HepG2 (cell line): ENCODE results near the gene P2RY11. TPM values are rescaled to one million over a fixed set of nuclear protein-coding genes. Genes with fewer than 3 reads are reported as not detected.

ENCODE experiments used
- ATAC-seq: fragments of 200-7000 bp; cut with Tn5 transposase; 3 replicates; pipeline ENCODE4 v1.9.1; 2020; ENCODE audit warnings: mild to moderate bottlenecking, moderate library complexity
- BruUV-seq: library from RNA; stranded (reverse); fragments of 400-500 nt; replicated peaks from 2 replicates; lab custom pipeline; 2021; lab: Mats Ljungman, UMichigan
- CTCF ChIA-PET: fragments of 300-600 bp; formaldehyde crosslinking; extraction: SDS; loops from one replicate; lab custom pipeline; 2021; ENCODE audit warnings: low total read pairs, inconsistent platforms, low intra/inter-chr PET ratio; lab: Yijun Ruan, JAX
- POLR2A ChIA-PET: fragments of 350-600 bp; sonication (Branson Sonifier 250); formaldehyde crosslinking; loops from one replicate; lab custom pipeline; 2020; ENCODE audit warnings: antibody characterized with exemption, inconsistent platforms; lab: Yijun Ruan, JAX
- DNase-seq: peaks from one replicate; pipeline ENCODE4 v3.0.0-alpha.2; 2015; ENCODE audit warnings: low spot score
- FAIRE-seq: peaks from 3 replicates; lab custom pipeline; 2011; peaks lifted over from hg19 to GRCh38; lab: Jason Lieb, UNC
- H2AFZ ChIP-seq: one replicate; pipeline ENCODE4 v1.6.1; 2011; ENCODE audit warnings: low read length, inconsistent platforms
- H3K27ac ChIP-seq: fragments of 300-600 bp; 3 replicates; pipeline ENCODE4 v1.8.0; 2011; ENCODE audit warnings: mixed run types, mild to moderate bottlenecking, mixed read lengths, low read length, inconsistent platforms; ENCODE audit not compliant: insufficient read depth; ENCODE audit errors: extremely low read length
- H3K27me3 ChIP-seq, 2 experiments: fragments of 200-600 bp in 1 of 2; 2 replicates in 1 of 2; 3 replicates in 1 of 2; pipeline versions ENCODE4 v1.6.0 to v1.8.0; 2011; ENCODE audit warnings: low read length in 2 of 2, mild to moderate bottlenecking in 2 of 2, moderate library complexity in 2 of 2, inconsistent platforms in 1 of 2; ENCODE audit not compliant: insufficient read depth in 2 of 2, control insufficient read depth in 1 of 2
- H3K36me3 ChIP-seq, 2 experiments: fragments of 200-600 bp in 1 of 2; replicated peaks in 1 of 2; 2 replicates in 1 of 2; 3 replicates in 1 of 2; pipeline versions ENCODE4 v1.5.1 to v1.8.0; 2011; ENCODE audit warnings: low read length in 2 of 2, inconsistent platforms in 1 of 2; ENCODE audit not compliant: insufficient read depth in 2 of 2, control insufficient read depth in 1 of 2
- H3K4me1 ChIP-seq: 2 replicates; pipeline ENCODE4 v1.5.1; 2012; ENCODE audit warnings: low read length, inconsistent platforms; ENCODE audit not compliant: insufficient read depth
- H3K4me2 ChIP-seq: 2 replicates; pipeline ENCODE4 v1.6.0; 2011; ENCODE audit warnings: low read depth, low read length, inconsistent platforms
- H3K4me3 ChIP-seq, 3 experiments: fragments of 200-600 bp in 1 of 3; sonication (generic), shearing (Covaris generic) in 1 of 3; replicated peaks in 1 of 3; 2 replicates each; pipeline ENCODE4 v1.5.1; 2011 to 2016; ENCODE audit warnings: low read length in 3 of 3, inconsistent platforms in 2 of 3, low read depth in 2 of 3, mild to moderate bottlenecking in 2 of 3, control low read depth in 1 of 3, mixed read lengths in 1 of 3; ENCODE audit not compliant: insufficient read depth in 1 of 3
- H3K79me2 ChIP-seq: one replicate; pipeline ENCODE4 v1.6.1; 2011; ENCODE audit warnings: low read length, inconsistent platforms; ENCODE audit not compliant: insufficient read depth
- H3K9ac ChIP-seq: 2 replicates; pipeline ENCODE4 v1.6.0; 2011; ENCODE audit warnings: mild to moderate bottlenecking, low read depth, low read length, inconsistent platforms; ENCODE audit not compliant: insufficient read depth
- H3K9me3 ChIP-seq: 2 replicates; pipeline ENCODE4 v1.5.1; 2012; ENCODE audit warnings: mild to moderate bottlenecking, low read length
- H4K20me1 ChIP-seq: 2 replicates; pipeline ENCODE4 v1.6.0; 2011; ENCODE audit warnings: inconsistent platforms, mild to moderate bottlenecking, low read length, moderate library complexity; ENCODE audit not compliant: insufficient read depth
- HDAC2 ChIP-seq: sonication (generic); formaldehyde crosslinking; IDR thresholded peaks from 2 replicates; pipeline ENCODE4 v1.4.0; 2020; ENCODE audit warnings: missing genetic modification reagents
- HHEX ChIP-seq: IDR thresholded peaks from 2 replicates; pipeline ENCODE4 v1.6.1; 2016; ENCODE audit warnings: control low read depth
- MTA3 ChIP-seq: sonication (generic); formaldehyde crosslinking; IDR thresholded peaks from 2 replicates; pipeline ENCODE4 v1.4.0; 2020; ENCODE audit warnings: missing genetic modification reagents
- PATZ1 ChIP-seq: sonication (generic); formaldehyde crosslinking; IDR thresholded peaks from 2 replicates; pipeline ENCODE4 v1.4.0; 2020; ENCODE audit warnings: missing genetic modification reagents
- STAT5B ChIP-seq: sonication (generic); formaldehyde crosslinking; IDR thresholded peaks from 2 replicates; pipeline ENCODE4 v1.4.0; 2020; ENCODE audit warnings: missing genetic modification reagents
- TCF12 ChIP-seq, 2 experiments: fragments of 450-650 bp in 1 of 2; sonication (generic) in 1 of 2; formaldehyde crosslinking in 1 of 2; IDR thresholded peaks; 2 replicates each; pipeline versions ENCODE4 v1.6.1 to v1.8.0; 2017 to 2022; ENCODE audit warnings: antibody characterized with exemption in 1 of 2, mild to moderate bottlenecking in 1 of 2, missing genetic modification reagents in 1 of 2, moderate library complexity in 1 of 2
- ZNF24 ChIP-seq: fragments of 450-650 bp; IDR thresholded peaks from 2 replicates; pipeline ENCODE4 v1.6.1; 2017; ENCODE audit warnings: antibody characterized with exemption, mild to moderate bottlenecking
- ZNF33A ChIP-seq: sonication (generic); formaldehyde crosslinking; IDR thresholded peaks from 2 replicates; pipeline ENCODE4 v1.5.1; 2020; ENCODE audit warnings: missing genetic modification reagents, mild to moderate bottlenecking, moderate library complexity, borderline replicate concordance
- ZNF563 ChIP-seq: sonication (generic); formaldehyde crosslinking; IDR thresholded peaks from 2 replicates; pipeline ENCODE4 v1.8.0; 2022; ENCODE audit warnings: mild to moderate bottlenecking, moderate library complexity, missing genetic modification reagents
- ZNF589 ChIP-seq: sonication (generic); formaldehyde crosslinking; conservative IDR thresholded peaks from 2 replicates; pipeline ENCODE4 v1.8.0; 2022; ENCODE audit warnings: mild to moderate bottlenecking, moderate library complexity, missing genetic modification reagents
- ZNF670 ChIP-seq: sonication (generic); formaldehyde crosslinking; IDR thresholded peaks from 2 replicates; pipeline ENCODE4 v1.8.0; 2022; ENCODE audit warnings: mild to moderate bottlenecking, missing genetic modification reagents, borderline replicate concordance
- WGBS: methylation state at CpG from one replicate; pipeline ENCODE4 v1.1.6; 2017; ENCODE audit warnings: low lambda C conversion rate; 5-methylcytosine and 5-hydroxymethylcytosine counted together
- in situ Hi-C: cut with HindIII; loops from 2 replicates; pipeline ENCODE4 v1.10.0; 2017; ENCODE audit warnings: low pct_unique_long_range_greater_than_20kb; ENCODE audit not compliant: extremely low pct_ligation_motif_present
- intact Hi-C: fragments of 100-400 bp; cut with micrococcal nuclease; formaldehyde crosslinking; loops from one replicate; pipeline ENCODE4 v1.10.0; 2022; ENCODE audit not compliant: unreplicated experiment
- polyA plus RNA-seq, 8 experiments: library from polyadenylated mRNA; depleted of rRNA in 3 of 8; stranded (reverse) in 7 of 8; unstranded in 1 of 8; fragments of >200 nt; fragmentation: Illumina TruSeq in 4 of 8; extraction: Trizol in 4 of 8; gene quantifications; 2 replicates each; pipeline versions ENCODE4 v1.2.1 to v1.2.3, GENCODE V29; 2011 to 2016; ENCODE audit warnings: low read depth in 4 of 8, missing spikeins in 1 of 8, mixed read lengths in 1 of 8; ENCODE audit not compliant: insufficient read depth in 1 of 8
- total RNA-seq, 5 experiments: library from RNA; depleted of rRNA; stranded (reverse); fragments of >200 nt; fragmentation: Illumina TruSeq; extraction: Trizol; gene quantifications; 2 replicates each; pipeline ENCODE4 v1.2.3, GENCODE V29; 2016; ENCODE audit warnings: low read depth in 1 of 5
- TF ChIP-seq, protein P1 (sequence below): sonication (generic); formaldehyde crosslinking; conservative IDR thresholded peaks from 2 replicates; pipeline ENCODE4 v1.5.0; 2020; ENCODE audit warnings: missing genetic modification reagents
- TF ChIP-seq, protein P2 (sequence below): sonication (generic); formaldehyde crosslinking; IDR thresholded peaks from 2 replicates; pipeline ENCODE4 v1.8.0; 2022; ENCODE audit warnings: mild to moderate bottlenecking, missing genetic modification reagents

Gene P2RY11
- total and polyA plus RNA-seq, 2 of the 13 experiments (the other 11 are each of a cell fraction or from before 2014, with no cell fraction given) = 4.0 to 7.8 TPM

DNA sequence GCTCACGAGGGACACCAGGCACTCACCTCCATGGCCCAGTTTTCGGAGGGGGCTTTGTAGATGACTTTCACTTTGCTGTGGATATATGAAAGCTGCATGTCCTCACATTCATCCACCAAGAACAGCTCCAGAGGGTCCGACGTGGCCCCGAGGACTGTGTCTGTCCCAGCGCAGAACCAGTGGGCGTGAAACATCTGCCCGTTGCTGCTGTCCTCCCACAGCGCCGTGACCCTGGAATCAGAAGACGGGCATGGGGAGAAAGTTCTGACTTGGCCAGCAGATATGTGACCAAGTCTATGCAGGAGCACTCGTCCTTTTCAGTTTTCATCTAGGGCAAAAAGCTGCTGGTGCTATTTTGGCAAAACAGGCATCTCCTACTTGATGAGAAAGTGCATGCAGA is 37.9 kb downstream of the P2RY11 start:
- over 99% methylated on average over 12 of the region's 12 CpGs for WGBS
- no peak for DNase-seq
- no peaks in the 10 kb centered on the region for H3K79me2 ChIP-seq
- H3K27ac ChIP-seq = no peak overlapping the region
- H3K27me3 ChIP-seq = no peaks in the 10 kb centered on the region
- POLR2A ChIA-PET = no interaction called here
- no peak overlapping the region for H3K4me3 ChIP-seq
- in situ Hi-C loops (no loop called here), intact Hi-C loops (no loop called here)
- TF ChIP-seq HDAC2 (CRISPR knock-in tag) = no peak
- no peak for TF ChIP-seq TCF12 (IDR thresholded peaks at IDR 0.05)
- TF ChIP-seq TCF12 (CRISPR knock-in tag; IDR thresholded peaks at IDR 0.05) = no peak
- TF ChIP-seq, protein P1, sequence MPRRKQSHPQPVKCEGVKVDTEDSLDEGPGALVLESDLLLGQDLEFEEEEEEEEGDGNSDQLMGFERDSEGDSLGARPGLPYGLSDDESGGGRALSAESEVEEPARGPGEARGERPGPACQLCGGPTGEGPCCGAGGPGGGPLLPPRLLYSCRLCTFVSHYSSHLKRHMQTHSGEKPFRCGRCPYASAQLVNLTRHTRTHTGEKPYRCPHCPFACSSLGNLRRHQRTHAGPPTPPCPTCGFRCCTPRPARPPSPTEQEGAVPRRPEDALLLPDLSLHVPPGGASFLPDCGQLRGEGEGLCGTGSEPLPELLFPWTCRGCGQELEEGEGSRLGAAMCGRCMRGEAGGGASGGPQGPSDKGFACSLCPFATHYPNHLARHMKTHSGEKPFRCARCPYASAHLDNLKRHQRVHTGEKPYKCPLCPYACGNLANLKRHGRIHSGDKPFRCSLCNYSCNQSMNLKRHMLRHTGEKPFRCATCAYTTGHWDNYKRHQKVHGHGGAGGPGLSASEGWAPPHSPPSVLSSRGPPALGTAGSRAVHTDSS = no peak
- TF ChIP-seq ZNF563 (CRISPR knock-in tag) = no peak
- TF ChIP-seq HHEX (CRISPR knock-in tag) = no peak
- TF ChIP-seq STAT5B (CRISPR knock-in tag) = no peak
- TF ChIP-seq ZNF670 (CRISPR knock-in tag) = no peak
- no peak for TF ChIP-seq ZNF589 (CRISPR knock-in tag)
- no peak for TF ChIP-seq PATZ1 (CRISPR knock-in tag)
- TF ChIP-seq ZNF33A = no peak
- TF ChIP-seq MTA3 = no peak
- TF ChIP-seq, protein P2, sequence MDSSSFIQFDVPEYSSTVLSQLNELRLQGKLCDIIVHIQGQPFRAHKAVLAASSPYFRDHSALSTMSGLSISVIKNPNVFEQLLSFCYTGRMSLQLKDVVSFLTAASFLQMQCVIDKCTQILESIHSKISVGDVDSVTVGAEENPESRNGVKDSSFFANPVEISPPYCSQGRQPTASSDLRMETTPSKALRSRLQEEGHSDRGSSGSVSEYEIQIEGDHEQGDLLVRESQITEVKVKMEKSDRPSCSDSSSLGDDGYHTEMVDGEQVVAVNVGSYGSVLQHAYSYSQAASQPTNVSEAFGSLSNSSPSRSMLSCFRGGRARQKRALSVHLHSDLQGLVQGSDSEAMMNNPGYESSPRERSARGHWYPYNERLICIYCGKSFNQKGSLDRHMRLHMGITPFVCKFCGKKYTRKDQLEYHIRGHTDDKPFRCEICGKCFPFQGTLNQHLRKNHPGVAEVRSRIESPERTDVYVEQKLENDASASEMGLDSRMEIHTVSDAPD (CRISPR knock-in tag) = no peak
- TF ChIP-seq ZNF24 = no peak
- no peak for ATAC-seq
- H3K9me3 ChIP-seq = no peaks in the 10 kb centered on the region
- no peaks in the 10 kb centered on the region for H4K20me1 ChIP-seq
- H3K9ac ChIP-seq = no peak overlapping the region
- H3K4me1 ChIP-seq = no peaks in the 10 kb centered on the region
- no peak overlapping the region for H2AFZ ChIP-seq
- no peak overlapping the region for H3K4me2 ChIP-seq
- peaks cover 40 to 78% of the 10 kb centered on the region in 2 experiments for H3K36me3 ChIP-seq
- BruUV-seq = no TSS peak
- CTCF ChIA-PET = no interaction called here
- FAIRE-seq = no peak
